RPMI7951 (cell line): ENCODE data around the gene ECEL1. TPM values are rescaled to one million over a fixed set of nuclear protein-coding genes. Genes with fewer than 3 reads are reported as not detected.

Experiments used
- DNase-seq: peaks from one replicate; pipeline ENCODE4 v3.0.0-alpha.2; 2012; ENCODE audit warnings: low read depth
- total RNA-seq: library from RNA; depleted of rRNA; stranded (reverse); fragments of >200 nt; shearing (Covaris generic); gene quantifications from 2 replicates; pipeline ENCODE4 v1.2.3, GENCODE V29; 2014

The ECEL1 gene
- total RNA-seq, 1 experiment from 2014 or later, result not detected

GRCh38 chr2:232484628-232485347 lies 2.8 kb downstream of the ECEL1 start:
- DNase-seq, result no peak

- DNase-seq, result no peak
Measured at GRCh38 chr2:232483923-232484627, 3.6 kb downstream of the ECEL1 start.

GRCh38 chr2:232483311-232483922 lies 4.2 kb downstream of the ECEL1 start:
- DNase-seq, result no peak

- no peak for DNase-seq
Measured at GRCh38 chr2:232482301-232483238, 5.1 kb downstream of the ECEL1 start.

- no peak for DNase-seq
Measured at GRCh38 chr2:232481322-232482140, 6.1 kb downstream of the ECEL1 start.

GRCh38 chr2:232480201-232481190 lies 7.1 kb downstream of the ECEL1 start:
- no peak for DNase-seq

- no peak for DNase-seq
Measured at GRCh38 chr2:232479341-232480200, 8.1 kb downstream of the ECEL1 start.

GRCh38 chr2:232478571-232479340 lies 8.9 kb downstream of the ECEL1 start:
- no peak for DNase-seq

- no peak for DNase-seq
Measured at GRCh38 chr2:232477751-232478510, 9.7 kb downstream of the ECEL1 start.

GRCh38 chr2:232476791-232477190 lies 10.8 kb downstream of the ECEL1 start:
- no peak for DNase-seq

- DNase-seq, result no peak
Measured at GRCh38 chr2:232476045-232476444, 11.6 kb downstream of the ECEL1 start.

GRCh38 chr2:232473467-232473890 lies 14.2 kb downstream of the ECEL1 start:
- peak; percentile 24 for DNase-seq

- no peak for DNase-seq
Measured at GRCh38 chr2:232466221-232466620, 21.4 kb downstream of the ECEL1 start.

GRCh38 chr2:232465061-232465460 lies 22.6 kb downstream of the ECEL1 start:
- no peak for DNase-seq

GRCh38 chr2:232464544-232464885 lies 23.1 kb downstream of the ECEL1 start:
- no peak for DNase-seq

- no peak for DNase-seq
Measured at GRCh38 chr2:232463701-232464543, 23.7 kb downstream of the ECEL1 start.
